ENCODE data around the gene KYNU. TPM values are rescaled to one million over a fixed set of nuclear protein-coding genes. Genes with fewer than 3 reads are reported as not detected.

Gene KYNU
- total and polyA plus RNA-seq, 10 of the 15 experiments (the other 5 are each of a cell fraction or from before 2014, with no cell fraction given) = 31.3 to 101 (median 38.3) TPM

GRCh38 chr2:142973822-142974207, 96.4 kb downstream of the KYNU start:
- TF ChIP-seq CEBPB (IDR thresholded peaks at IDR 0.05; ENCODE audit: borderline replicate concordance in 1 of 2, low read depth in 2 of 2, low read length in 2 of 2) (no peak), TAF1 (IDR thresholded peaks at IDR 0.05; ENCODE audit: borderline replicate concordance, low read depth, low read length) (no peak), KAT2A (conservative IDR thresholded peaks at IDR 0.05; ENCODE audit: control insufficient read depth, low read depth, low read length) (no peak), IKZF1 (conservative IDR thresholded peaks at IDR 0.05) (no peak), NFYB (IDR thresholded peaks at IDR 0.05; ENCODE audit: insufficient read depth, low read depth, low read length) (no peak), KDM1A (IDR thresholded peaks at IDR 0.05; ENCODE audit: borderline replicate concordance) (no peak), SPI1 (IDR thresholded peaks at IDR 0.05; ENCODE audit: borderline replicate concordance, insufficient read depth, low read depth, low read length) (no peak), NFXL1 (IDR thresholded peaks at IDR 0.05; ENCODE audit: borderline replicate concordance) (no peak), SIX5 (IDR thresholded peaks at IDR 0.05; ENCODE audit: low read depth, low read length, severe bottlenecking) (no peak), JUND (IDR thresholded peaks at IDR 0.05; ENCODE audit: low read depth, low read length) (no peak), FOXM1 (IDR thresholded peaks at IDR 0.05; ENCODE audit: low read depth, low read length) (no peak), ZBED1 (IDR thresholded peaks at IDR 0.05; ENCODE audit: borderline replicate concordance) (no peak), MTA3 (IDR thresholded peaks at IDR 0.05; ENCODE audit: borderline replicate concordance, low read length) (no peak), FOS (IDR thresholded peaks at IDR 0.05; ENCODE audit: borderline replicate concordance, extremely low read depth, insufficient read length) (no peak), ZZZ3 (IDR thresholded peaks at IDR 0.05; ENCODE audit: control insufficient read depth, insufficient read length, low read depth) (no peak), TCF7 (IDR thresholded peaks at IDR 0.05; ENCODE audit: borderline replicate concordance) (no peak)
- TF ChIP-seq, protein P1, sequence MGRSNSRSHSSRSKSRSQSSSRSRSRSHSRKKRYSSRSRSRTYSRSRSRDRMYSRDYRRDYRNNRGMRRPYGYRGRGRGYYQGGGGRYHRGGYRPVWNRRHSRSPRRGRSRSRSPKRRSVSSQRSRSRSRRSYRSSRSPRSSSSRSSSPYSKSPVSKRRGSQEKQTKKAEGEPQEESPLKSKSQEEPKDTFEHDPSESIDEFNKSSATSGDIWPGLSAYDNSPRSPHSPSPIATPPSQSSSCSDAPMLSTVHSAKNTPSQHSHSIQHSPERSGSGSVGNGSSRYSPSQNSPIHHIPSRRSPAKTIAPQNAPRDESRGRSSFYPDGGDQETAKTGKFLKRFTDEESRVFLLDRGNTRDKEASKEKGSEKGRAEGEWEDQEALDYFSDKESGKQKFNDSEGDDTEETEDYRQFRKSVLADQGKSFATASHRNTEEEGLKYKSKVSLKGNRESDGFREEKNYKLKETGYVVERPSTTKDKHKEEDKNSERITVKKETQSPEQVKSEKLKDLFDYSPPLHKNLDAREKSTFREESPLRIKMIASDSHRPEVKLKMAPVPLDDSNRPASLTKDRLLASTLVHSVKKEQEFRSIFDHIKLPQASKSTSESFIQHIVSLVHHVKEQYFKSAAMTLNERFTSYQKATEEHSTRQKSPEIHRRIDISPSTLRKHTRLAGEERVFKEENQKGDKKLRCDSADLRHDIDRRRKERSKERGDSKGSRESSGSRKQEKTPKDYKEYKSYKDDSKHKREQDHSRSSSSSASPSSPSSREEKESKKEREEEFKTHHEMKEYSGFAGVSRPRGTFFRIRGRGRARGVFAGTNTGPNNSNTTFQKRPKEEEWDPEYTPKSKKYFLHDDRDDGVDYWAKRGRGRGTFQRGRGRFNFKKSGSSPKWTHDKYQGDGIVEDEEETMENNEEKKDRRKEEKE (IDR thresholded peaks at IDR 0.05) = no peak
- TF ChIP-seq, protein P2, sequence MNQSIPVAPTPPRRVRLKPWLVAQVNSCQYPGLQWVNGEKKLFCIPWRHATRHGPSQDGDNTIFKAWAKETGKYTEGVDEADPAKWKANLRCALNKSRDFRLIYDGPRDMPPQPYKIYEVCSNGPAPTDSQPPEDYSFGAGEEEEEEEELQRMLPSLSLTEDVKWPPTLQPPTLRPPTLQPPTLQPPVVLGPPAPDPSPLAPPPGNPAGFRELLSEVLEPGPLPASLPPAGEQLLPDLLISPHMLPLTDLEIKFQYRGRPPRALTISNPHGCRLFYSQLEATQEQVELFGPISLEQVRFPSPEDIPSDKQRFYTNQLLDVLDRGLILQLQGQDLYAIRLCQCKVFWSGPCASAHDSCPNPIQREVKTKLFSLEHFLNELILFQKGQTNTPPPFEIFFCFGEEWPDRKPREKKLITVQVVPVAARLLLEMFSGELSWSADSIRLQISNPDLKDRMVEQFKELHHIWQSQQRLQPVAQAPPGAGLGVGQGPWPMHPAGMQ (IDR thresholded peaks at IDR 0.05; ENCODE audit: borderline replicate concordance) = no peak
- Histone ChIP-seq H3K4me2 (ENCODE audit: control insufficient read depth, insufficient read depth) (no peak overlapping the region), H4K20me1 (ENCODE audit: control insufficient read depth, insufficient read depth) (no peaks in the 10 kb centered on the region), H3K27ac (ENCODE audit: control insufficient read depth, insufficient read depth) (no peak overlapping the region), H2AFZ (ENCODE audit: control insufficient read depth, low read depth, low read length) (no peak overlapping the region; the same call in 1 of the 2 replicates), H3K4me1 (ENCODE audit: control insufficient read depth, insufficient read depth, low read length) (peaks cover 9% of the 10 kb centered on the region), H3K36me3 (ENCODE audit: control insufficient read depth in 2 of 2, insufficient read depth in 2 of 2, low read length in 1 of 2) (peaks cover 0 to 1% of the 10 kb centered on the region in 2 experiments; a peak in 1 of 4 replicates), H3K9ac (ENCODE audit: control insufficient read depth, insufficient read depth, low read length) (no peak overlapping the region), H3K27me3 (replicated peaks in 1 of 2; ENCODE audit: control insufficient read depth in 2 of 2, insufficient read depth in 2 of 2, low read length in 1 of 2) (no peaks in the 10 kb centered on the region), H3K4me3 (no peak overlapping the region), H3K79me2 (ENCODE audit: control insufficient read depth, insufficient read depth, low read length) (no peaks in the 10 kb centered on the region), H3K9me3 (replicated peaks; ENCODE audit: control insufficient read depth, insufficient read depth, low read length) (no peaks in the 10 kb centered on the region)
- FAIRE-seq = no peak
- WGBS (ENCODE audit: insufficient coverage, insufficient replicate concordance, low lambda C conversion rate, missing lambda C conversion rate) = 50% methylated on average over 4 of the region's 4 CpGs
- CTCF ChIA-PET = interaction anchor here (1.0 to 10.0 kb wide), 7 partner anchors 18 to 177 kb away, joined by 3 to 124 read pairs (median 5); partner anchors contain the start of gene KYNU
- RAD21 ChIA-PET (ENCODE audit: unreplicated experiment) = interaction anchor here (0.9 to 2.5 kb wide), 5 partner anchors 59 to 290 kb away, joined by 4 to 10 read pairs (median 6); partner anchors contain the start of gene KYNU
- DNase-seq (ENCODE audit: low read depth, low spot score) = no peak
- BruUV-seq (replicated peaks) = no TSS peak
- intact Hi-C loops (cut with micrococcal nuclease; ENCODE audit: unreplicated experiment) = no loop called here
- POLR2A ChIA-PET = no interaction called here
- SMC1A ChIA-PET (ENCODE audit: uncharacterized antibody, unreplicated experiment) = interaction anchor here (0.8 to 7.9 kb wide), 9 partner anchors 15 to 291 kb away, joined by 3 to 47 read pairs (median 7); no protein-coding TSS in a partner anchor
- in situ Hi-C loops (cut with MboI) = no loop called here
- no peak for ATAC-seq
